ENCODE data around the gene ZNF30. TPM values are rescaled to one million over a fixed set of nuclear protein-coding genes. Genes with fewer than 3 reads are reported as not detected.
A peak's percentile ranks its signal among the peaks of the same experiment; 100 is the strongest.
"Not testable (repeated sequence)": the region's sequence is repeated elsewhere in the genome, so short reads cannot be mapped to it uniquely, and the experiment has no call there.

Gene ZNF30
- total and polyA plus RNA-seq, 3 experiments from 2014 or later: 6.4 to 7.4 (median 6.9) TPM

DNA sequence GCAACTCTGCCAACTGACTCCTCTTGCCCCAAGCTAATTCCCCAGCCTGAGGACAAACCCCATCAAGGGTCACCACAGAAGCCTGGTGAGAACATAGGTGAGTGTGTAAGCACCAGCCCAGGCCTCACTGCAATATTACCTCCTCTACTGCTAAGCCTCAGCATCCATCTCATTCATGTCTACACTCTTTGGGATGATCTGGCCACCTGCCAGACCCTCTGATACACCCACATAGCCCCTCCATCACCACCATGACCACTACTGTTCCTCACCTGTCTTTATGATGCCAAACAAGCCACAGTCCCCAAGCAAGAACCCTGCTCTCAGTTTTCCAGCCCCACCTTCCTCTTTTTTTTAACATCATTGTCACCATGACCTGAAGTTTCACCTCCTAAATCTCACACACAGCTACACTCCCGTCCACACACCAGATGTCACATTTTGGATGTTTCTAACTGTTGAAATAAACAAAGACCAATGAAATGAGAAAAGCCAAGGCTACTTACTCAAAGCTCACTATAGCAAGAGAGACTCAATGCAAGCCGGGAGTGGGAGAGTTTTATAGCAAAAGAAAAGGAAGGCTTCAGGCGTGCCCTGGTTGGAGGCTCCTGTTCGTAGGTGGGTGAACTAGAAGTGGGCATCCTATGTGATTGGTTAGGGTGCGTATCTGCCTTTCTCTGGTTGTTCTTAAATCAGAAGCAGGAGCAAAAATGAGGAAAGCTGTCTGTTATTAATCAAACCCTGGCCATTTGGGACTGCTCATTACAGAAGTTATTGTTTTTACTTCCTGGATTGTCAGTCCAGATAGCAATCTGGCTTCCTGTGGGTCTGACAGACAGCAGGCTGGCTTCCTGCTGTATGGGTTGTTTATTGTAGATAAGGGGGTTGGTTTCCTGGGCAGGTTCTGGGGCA is 35.3 kb downstream of the ZNF30 start:
- ChIA-PET POLR2A (interaction anchor here (0.7 kb wide), 1 partner anchor 8 kb away, joined by 3 read pairs; no protein-coding TSS in a partner anchor), CTCF (interaction anchor here (1.1 to 2.2 kb wide), 5 partner anchors 9 to 82 kb away, joined by 3 to 8 read pairs (median 5); no protein-coding TSS in a partner anchor)
- Histone ChIP-seq H3K4me1 (ENCODE audit: insufficient read depth, low read length) (peaks cover 21% of the 10 kb centered on the region), H3K36me3 (ENCODE audit: insufficient read depth, low read length) (peaks cover 47% of the 10 kb centered on the region), H3K4me3 (ENCODE audit: low read length) (peak overlapping the region; percentile 80), H3K27me3 (ENCODE audit: insufficient read depth, low read length, poor library complexity, severe bottlenecking) (no peaks in the 10 kb centered on the region), H3K27ac (ENCODE audit: low read depth, low read length) (peak overlapping the region; percentile 64), H3K9me3 (ENCODE audit: low read length) (peaks cover 59% of the 10 kb centered on the region)
- H3K27me3 Mint-ChIP-seq: no peaks in the 10 kb centered on the region
- H3K36me3 Mint-ChIP-seq: peaks cover 44 to 66% (median 65%) of the 10 kb centered on the region in 3 donors
- DNase-seq: peak in 2 of 5 donors; percentile 19 to 40
- peaks cover 19 to 40% (median 27%) of the 10 kb centered on the region in 3 donors for H3K4me1 Mint-ChIP-seq
- H3K9me3 Mint-ChIP-seq: peaks cover 44 to 72% (median 67%) of the 10 kb centered on the region in 5 donors
- H3K27ac Mint-ChIP-seq: peak overlapping the region; percentile 76 to 96 (median 94)
- H3K4me3 Mint-ChIP-seq: peak overlapping the region; percentile 90 to 100 (median 96)

DNA sequence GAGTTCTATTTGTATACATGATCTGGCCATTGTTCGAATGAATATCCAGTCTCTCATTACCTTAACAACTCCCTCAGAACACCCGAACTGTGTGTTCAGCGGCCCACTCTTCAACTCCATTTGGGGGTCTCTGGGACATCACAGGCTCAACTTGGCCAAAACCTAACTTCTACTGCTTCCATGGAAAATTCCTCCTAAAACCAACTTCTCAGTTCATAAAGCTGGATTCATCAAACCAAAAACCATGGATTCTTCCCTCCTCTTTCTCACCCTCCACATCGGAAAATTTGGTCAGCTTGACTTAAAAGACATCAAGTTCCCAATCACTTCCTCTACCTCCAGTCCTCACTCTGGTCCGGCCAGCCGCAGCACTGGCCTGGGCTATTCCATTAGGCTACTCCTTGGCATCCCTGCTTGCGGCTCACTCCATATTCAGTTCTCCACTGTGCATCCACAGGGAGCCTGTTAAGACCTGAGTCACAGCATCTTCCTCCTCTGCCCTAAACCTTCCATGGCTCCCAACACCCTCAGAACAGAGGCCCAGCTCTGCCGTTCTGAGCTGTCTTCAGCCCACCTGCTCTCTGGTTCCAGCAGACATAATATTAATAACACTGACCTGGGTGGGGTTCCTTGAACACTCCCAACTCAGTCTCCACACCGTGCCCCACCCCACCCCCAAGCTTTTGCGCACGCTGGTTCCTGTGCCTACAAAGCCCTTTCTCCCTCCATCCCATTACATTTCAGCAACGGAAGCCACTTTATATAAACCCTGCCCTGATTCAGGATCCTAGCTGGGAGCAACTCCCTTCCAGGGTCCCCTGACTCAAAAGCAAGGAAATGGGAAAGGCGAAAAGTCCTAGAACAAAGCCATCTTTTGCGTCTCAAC is 36.2 kb downstream of the ZNF30 start:
- DNase-seq: peak in 1 of 5 donors; percentile 9
- peaks cover 19 to 40% (median 27%) of the 10 kb centered on the region in 3 donors for H3K4me1 Mint-ChIP-seq
- H3K27ac Mint-ChIP-seq: peak overlapping the region; percentile 76 to 96 (median 94)
- Histone ChIP-seq H3K27ac (ENCODE audit: low read depth, low read length) (peak overlapping the region; percentile 64), H3K36me3 (ENCODE audit: insufficient read depth, low read length) (peaks cover 40% of the 10 kb centered on the region), H3K4me3 (ENCODE audit: low read length) (peak overlapping the region; percentile 80), H3K4me1 (ENCODE audit: insufficient read depth, low read length) (peaks cover 21% of the 10 kb centered on the region), H3K27me3 (ENCODE audit: insufficient read depth, low read length, poor library complexity, severe bottlenecking) (no peaks in the 10 kb centered on the region), H3K9me3 (ENCODE audit: low read length) (peaks cover 50% of the 10 kb centered on the region)
- ChIA-PET CTCF (interaction anchor here (0.6 to 1.7 kb wide), 5 partner anchors 10 to 387 kb away, joined by 4 to 8 read pairs (median 5); no protein-coding TSS in a partner anchor), POLR2A (interaction anchor here (0.7 to 1.4 kb wide), 2 partner anchors 9 to 36 kb away, joined by 3 to 6 read pairs; partner anchors contain the start of gene ZNF30)
- H3K9me3 Mint-ChIP-seq: peaks cover 41 to 67% (median 58%) of the 10 kb centered on the region in 5 donors
- H3K36me3 Mint-ChIP-seq: peaks cover 40 to 58% (median 57%) of the 10 kb centered on the region in 3 donors
- peak overlapping the region; percentile 90 to 100 (median 96) for H3K4me3 Mint-ChIP-seq
- no peaks in the 10 kb centered on the region for H3K27me3 Mint-ChIP-seq

DNA sequence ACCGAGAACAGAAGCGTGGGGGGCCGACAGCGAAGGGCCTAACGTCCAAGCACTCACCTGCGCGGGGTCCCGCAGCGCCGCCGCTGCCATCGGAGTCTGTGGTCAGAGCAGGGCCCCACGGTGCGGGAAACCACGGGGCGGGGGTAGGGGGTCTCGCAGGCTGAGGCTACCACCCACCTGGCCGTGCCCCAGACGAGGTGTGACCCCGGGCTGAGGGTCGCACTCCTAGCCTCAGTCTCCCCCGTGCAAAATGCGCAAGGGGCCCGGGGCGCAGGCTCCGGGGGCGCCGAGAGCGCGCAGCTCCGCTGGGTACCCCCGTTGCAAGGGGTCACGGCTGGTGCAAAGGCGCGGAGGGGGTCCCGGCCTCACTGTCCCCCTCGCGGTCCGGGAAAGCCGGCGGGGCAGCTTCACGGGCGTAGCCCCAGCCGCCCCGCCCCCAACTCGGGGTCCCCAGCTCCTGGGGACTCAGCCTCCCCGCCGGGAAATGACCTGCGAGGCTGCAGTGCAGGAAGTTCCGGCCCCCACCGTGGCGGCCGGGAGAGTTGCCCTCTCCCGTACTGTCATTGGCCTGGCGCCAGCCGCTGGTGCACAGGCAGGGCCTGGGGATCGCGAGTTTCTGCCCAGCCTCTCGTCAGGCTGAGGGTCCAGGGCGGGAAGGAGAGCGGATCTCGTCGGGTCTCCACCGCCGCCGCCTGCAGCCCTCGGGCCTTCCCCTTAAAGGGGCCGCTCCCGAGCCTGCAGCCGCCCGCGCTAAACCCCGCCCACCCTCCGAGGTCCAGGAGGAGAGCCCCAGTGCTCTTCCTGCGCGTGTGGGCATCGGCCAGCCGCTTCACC is 37.1 kb downstream of the ZNF30 start, which contains the start of gene ZNF792:
Gene ZNF792, minus strand, starts transcription at position 657 of the 834 bp plus-strand sequence. Its CDS starts 567 bp downstream, at position 90.
- H3K4me1 Mint-ChIP-seq: peaks cover 19 to 40% (median 27%) of the 10 kb centered on the region in 3 donors
- peak; percentile 22 to 68 (median 38) for DNase-seq
- POLR2A ChIA-PET: interaction anchor here (0.6 to 1.4 kb wide), 2 partner anchors 37 to 490 kb away, joined by 4 to 6 read pairs; partner anchors contain the start of gene ZNF30
- peak within 1 kb of the TSS; percentile 80 for H3K4me3 ChIP-seq (ENCODE audit: low read length)
- peak within 1 kb of the TSS; percentile 76 to 96 (median 94) for H3K27ac Mint-ChIP-seq
- H3K27me3 ChIP-seq (ENCODE audit: insufficient read depth, low read length, poor library complexity, severe bottlenecking): no peaks in the 10 kb centered on the region
- H3K9me3 ChIP-seq (ENCODE audit: low read length): peaks cover 42% of the 10 kb centered on the region
- H3K4me1 ChIP-seq (ENCODE audit: insufficient read depth, low read length): peaks cover 21% of the 10 kb centered on the region
- H3K36me3 ChIP-seq (ENCODE audit: insufficient read depth, low read length): peaks cover 31% of the 10 kb centered on the region
- H3K36me3 Mint-ChIP-seq: peaks cover 36 to 49% (median 48%) of the 10 kb centered on the region in 3 donors
- peak within 1 kb of the TSS; percentile 90 to 100 (median 96) for H3K4me3 Mint-ChIP-seq
- H3K27ac ChIP-seq (ENCODE audit: low read depth, low read length): peak within 1 kb of the TSS; percentile 64
- CTCF ChIA-PET: interaction anchor here (1.2 to 1.7 kb wide), 3 partner anchors 49 to 81 kb away, joined by 4 to 8 read pairs (median 5); no protein-coding TSS in a partner anchor
- H3K27me3 Mint-ChIP-seq: no peaks in the 10 kb centered on the region
- peaks cover 38 to 60% (median 50%) of the 10 kb centered on the region in 5 donors for H3K9me3 Mint-ChIP-seq

DNA sequence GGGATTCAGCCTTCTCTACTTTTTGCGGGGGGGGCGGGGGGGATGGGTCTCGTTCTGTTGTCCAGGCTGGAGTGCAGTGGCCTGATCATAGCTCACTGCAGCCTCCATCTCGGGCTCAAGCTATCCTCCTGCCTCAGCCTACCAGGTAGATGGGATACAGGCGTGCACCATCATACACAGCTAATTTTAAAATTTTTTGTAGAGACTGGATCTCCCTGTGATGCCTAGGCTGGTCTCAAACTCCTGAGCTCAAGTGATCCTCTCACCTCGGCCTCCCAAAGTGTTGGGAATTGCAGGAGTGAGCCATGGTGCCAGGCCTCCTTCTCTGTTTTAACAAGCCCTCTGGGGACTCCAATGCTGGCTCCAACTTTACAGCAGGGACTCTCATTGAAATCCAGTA is 37.9 kb downstream of the ZNF30 start:
- H3K27ac ChIP-seq (ENCODE audit: low read depth, low read length): no peak overlapping the region

DNA sequence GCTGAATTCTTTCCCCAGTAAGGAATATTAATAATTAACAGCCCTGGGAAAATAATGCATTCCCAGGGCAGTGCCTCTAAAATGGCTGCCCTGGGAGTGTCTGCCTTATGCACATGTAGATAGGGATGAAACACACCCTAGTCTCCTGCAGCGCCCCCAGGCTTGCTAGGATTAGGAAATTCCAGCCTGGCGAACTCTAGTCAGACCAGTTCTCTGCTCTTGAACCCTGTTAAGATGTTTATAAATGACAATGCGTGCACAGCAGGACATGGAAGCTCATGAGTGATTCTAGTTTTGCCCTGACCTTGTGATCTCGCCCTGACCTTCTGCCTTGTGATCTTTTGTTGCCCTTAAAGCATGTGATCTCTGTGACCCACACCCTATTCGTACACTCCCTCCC is 38.8 kb downstream of the ZNF30 start:
- POLR2A ChIA-PET; H3K4me3 ChIP-seq (ENCODE audit: low read length); DNase-seq; H3K27ac ChIP-seq (ENCODE audit: low read depth, low read length); H3K27me3 Mint-ChIP-seq; H3K27me3 ChIP-seq (ENCODE audit: insufficient read depth, low read length, poor library complexity, severe bottlenecking): not testable (repeated sequence)
- H3K4me1 ChIP-seq (ENCODE audit: insufficient read depth, low read length): peaks cover 21% of the 10 kb centered on the region
- H3K9me3 Mint-ChIP-seq: peaks cover 25 to 43% (median 33%) of the 10 kb centered on the region in 5 donors
- H3K9me3 ChIP-seq (ENCODE audit: low read length): peaks cover 25% of the 10 kb centered on the region
- H3K36me3 ChIP-seq (ENCODE audit: insufficient read depth, low read length): peaks cover 14% of the 10 kb centered on the region
- H3K27ac Mint-ChIP-seq: peak overlapping the region in 2 of 8 donors; percentile 51 to 78
- peak overlapping the region in 6 of 7 donors; percentile 23 to 83 (median 58) for H3K4me3 Mint-ChIP-seq
- CTCF ChIA-PET: interaction anchor here (1.2 kb wide), 1 partner anchor 49 kb away, joined by 4 read pairs; no protein-coding TSS in a partner anchor
- peaks cover 19 to 37% (median 23%) of the 10 kb centered on the region in 3 donors for H3K4me1 Mint-ChIP-seq
- H3K36me3 Mint-ChIP-seq: peaks cover 21 to 32% (median 31%) of the 10 kb centered on the region in 3 donors

More for the DNA sequence above, 37.9 kb downstream of the ZNF30 start:
- peaks cover 23% of the 10 kb centered on the region for H3K36me3 ChIP-seq (ENCODE audit: insufficient read depth, low read length)
- peak overlapping the region; percentile 72 to 95 (median 77) for H3K4me3 Mint-ChIP-seq
- peaks cover 30 to 41% (median 40%) of the 10 kb centered on the region in 3 donors for H3K36me3 Mint-ChIP-seq
- peaks cover 34% of the 10 kb centered on the region for H3K9me3 ChIP-seq (ENCODE audit: low read length)
- no peaks in the 10 kb centered on the region for H3K27me3 ChIP-seq (ENCODE audit: insufficient read depth, low read length, poor library complexity, severe bottlenecking)
- no peaks in the 10 kb centered on the region for H3K27me3 Mint-ChIP-seq
- CTCF ChIA-PET: interaction anchor here (1.2 kb wide), 1 partner anchor 50 kb away, joined by 4 read pairs; no protein-coding TSS in a partner anchor
- H3K4me1 ChIP-seq (ENCODE audit: insufficient read depth, low read length): peaks cover 21% of the 10 kb centered on the region
- peaks cover 30 to 52% (median 42%) of the 10 kb centered on the region in 5 donors for H3K9me3 Mint-ChIP-seq
- no peak overlapping the region for H3K4me3 ChIP-seq (ENCODE audit: low read length)
- POLR2A ChIA-PET: interaction anchor here (0.6 kb wide), 1 partner anchor 489 kb away, joined by 4 read pairs; no protein-coding TSS in a partner anchor
- H3K27ac Mint-ChIP-seq: peak overlapping the region in 3 of 8 donors; percentile 29 to 74 (median 42)
- no peak for DNase-seq
- peaks cover 19 to 40% (median 27%) of the 10 kb centered on the region in 3 donors for H3K4me1 Mint-ChIP-seq

DNA sequence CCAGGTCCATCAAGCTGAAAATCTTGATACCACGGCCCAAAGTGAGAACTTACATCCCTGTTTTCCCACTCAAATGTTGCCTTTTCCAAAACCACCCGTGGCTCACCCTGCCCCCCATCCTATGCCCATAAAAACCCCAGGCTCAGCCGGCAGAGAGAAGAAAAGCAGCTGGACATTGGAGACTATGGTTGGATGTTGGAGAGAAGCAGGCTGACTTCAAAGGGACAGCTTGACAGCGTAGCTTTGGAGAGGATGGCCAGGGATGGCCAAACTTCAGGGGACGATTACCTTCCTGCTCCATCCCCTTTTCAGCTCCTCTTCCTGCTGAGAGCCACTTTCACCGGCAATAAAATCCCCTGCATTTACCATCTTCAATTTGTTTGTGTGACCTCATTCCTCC is 40.8 kb downstream of the ZNF30 start:
- peaks cover 6 to 12% (median 11%) of the 10 kb centered on the region in 3 donors for H3K36me3 Mint-ChIP-seq

More for the DNA sequence above, 40.8 kb downstream of the ZNF30 start:
- ChIA-PET CTCF (interaction anchor here (0.5 to 10.4 kb wide), 5 partner anchors 34 to 658 kb away, joined by 3 to 122 read pairs (median 3); no protein-coding TSS in a partner anchor), POLR2A (no interaction called here)
- peaks cover 7% of the 10 kb centered on the region for H3K4me1 ChIP-seq (ENCODE audit: insufficient read depth, low read length)
- H3K27ac Mint-ChIP-seq: no peak overlapping the region
- H3K27ac ChIP-seq (ENCODE audit: low read depth, low read length): no peak overlapping the region
- peaks cover 8 to 21% (median 9%) of the 10 kb centered on the region in 3 donors for H3K4me1 Mint-ChIP-seq
- no peak overlapping the region for H3K4me3 ChIP-seq (ENCODE audit: low read length)
- H3K27me3 Mint-ChIP-seq: no peaks in the 10 kb centered on the region
- H3K9me3 ChIP-seq (ENCODE audit: low read length): peaks cover 4% of the 10 kb centered on the region
- H3K4me3 Mint-ChIP-seq: peak overlapping the region in 1 of 7 donors; percentile 73
- no peaks in the 10 kb centered on the region for H3K27me3 ChIP-seq (ENCODE audit: insufficient read depth, low read length, poor library complexity, severe bottlenecking)
- no peaks in the 10 kb centered on the region for H3K36me3 ChIP-seq (ENCODE audit: insufficient read depth, low read length)
- H3K9me3 Mint-ChIP-seq: peaks cover 7 to 22% (median 13%) of the 10 kb centered on the region in 5 donors
- no peak for DNase-seq
